ENCODE data around the gene NCKAP5L. TPM values are rescaled to one million over a fixed set of nuclear protein-coding genes. Genes with fewer than 3 reads are reported as not detected.
A peak's percentile ranks its signal among the peaks of the same experiment; 100 is the strongest.

The NCKAP5L gene
- total and polyA plus RNA-seq, 9 of the 15 experiments (the other 6 are each of a cell fraction or from before 2014, with no cell fraction given) = 0.01 to 14.4 (median 3.7) TPM

GRCh38 chr12:49827401-49828099 is 663 bp downstream of the NCKAP5L start (continued):
- TF ChIP-seq ZNF121 (CRISPR knock-in tag; conservative IDR thresholded peaks at IDR 0.05) (no peak), DMBX1 (CRISPR knock-in tag; IDR thresholded peaks at IDR 0.05; ENCODE audit: borderline replicate concordance) (no peak), ZNF12 (CRISPR knock-in tag; IDR thresholded peaks at IDR 0.05) (no peak), ZNF354B (CRISPR knock-in tag; IDR thresholded peaks at IDR 0.05) (no peak), PTRF (tag; IDR thresholded peaks at IDR 0.05) (no peak), NFIC (IDR thresholded peaks at IDR 0.05) (peak; percentile 61), L3MBTL2 (IDR thresholded peaks at IDR 0.05) (0 out of 2 replicates have a peak, but pooled peaks have one; percentile 20), MTA3 (IDR thresholded peaks at IDR 0.05; ENCODE audit: borderline replicate concordance) (peak; percentile 32; the same call in 1 of the 2 replicates), RBM34 (IDR thresholded peaks at IDR 0.05; ENCODE audit: borderline replicate concordance, insufficient read depth, low read length) (no peak), RHOXF2B (CRISPR knock-in tag; conservative IDR thresholded peaks at IDR 0.05) (no peak)
- TF ChIP-seq, protein P1, sequence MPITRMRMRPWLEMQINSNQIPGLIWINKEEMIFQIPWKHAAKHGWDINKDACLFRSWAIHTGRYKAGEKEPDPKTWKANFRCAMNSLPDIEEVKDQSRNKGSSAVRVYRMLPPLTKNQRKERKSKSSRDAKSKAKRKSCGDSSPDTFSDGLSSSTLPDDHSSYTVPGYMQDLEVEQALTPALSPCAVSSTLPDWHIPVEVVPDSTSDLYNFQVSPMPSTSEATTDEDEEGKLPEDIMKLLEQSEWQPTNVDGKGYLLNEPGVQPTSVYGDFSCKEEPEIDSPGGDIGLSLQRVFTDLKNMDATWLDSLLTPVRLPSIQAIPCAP (CRISPR knock-in tag; IDR thresholded peaks at IDR 0.05; ENCODE audit: borderline replicate concordance) = no peak
- TF ChIP-seq, protein P2, sequence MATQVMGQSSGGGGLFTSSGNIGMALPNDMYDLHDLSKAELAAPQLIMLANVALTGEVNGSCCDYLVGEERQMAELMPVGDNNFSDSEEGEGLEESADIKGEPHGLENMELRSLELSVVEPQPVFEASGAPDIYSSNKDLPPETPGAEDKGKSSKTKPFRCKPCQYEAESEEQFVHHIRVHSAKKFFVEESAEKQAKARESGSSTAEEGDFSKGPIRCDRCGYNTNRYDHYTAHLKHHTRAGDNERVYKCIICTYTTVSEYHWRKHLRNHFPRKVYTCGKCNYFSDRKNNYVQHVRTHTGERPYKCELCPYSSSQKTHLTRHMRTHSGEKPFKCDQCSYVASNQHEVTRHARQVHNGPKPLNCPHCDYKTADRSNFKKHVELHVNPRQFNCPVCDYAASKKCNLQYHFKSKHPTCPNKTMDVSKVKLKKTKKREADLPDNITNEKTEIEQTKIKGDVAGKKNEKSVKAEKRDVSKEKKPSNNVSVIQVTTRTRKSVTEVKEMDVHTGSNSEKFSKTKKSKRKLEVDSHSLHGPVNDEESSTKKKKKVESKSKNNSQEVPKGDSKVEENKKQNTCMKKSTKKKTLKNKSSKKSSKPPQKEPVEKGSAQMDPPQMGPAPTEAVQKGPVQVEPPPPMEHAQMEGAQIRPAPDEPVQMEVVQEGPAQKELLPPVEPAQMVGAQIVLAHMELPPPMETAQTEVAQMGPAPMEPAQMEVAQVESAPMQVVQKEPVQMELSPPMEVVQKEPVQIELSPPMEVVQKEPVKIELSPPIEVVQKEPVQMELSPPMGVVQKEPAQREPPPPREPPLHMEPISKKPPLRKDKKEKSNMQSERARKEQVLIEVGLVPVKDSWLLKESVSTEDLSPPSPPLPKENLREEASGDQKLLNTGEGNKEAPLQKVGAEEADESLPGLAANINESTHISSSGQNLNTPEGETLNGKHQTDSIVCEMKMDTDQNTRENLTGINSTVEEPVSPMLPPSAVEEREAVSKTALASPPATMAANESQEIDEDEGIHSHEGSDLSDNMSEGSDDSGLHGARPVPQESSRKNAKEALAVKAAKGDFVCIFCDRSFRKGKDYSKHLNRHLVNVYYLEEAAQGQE (IDR thresholded peaks at IDR 0.05; ENCODE audit: borderline replicate concordance) = 0 out of 2 replicates have a peak, but pooled peaks have one; percentile 3
- TF ChIP-seq, protein P2 (CRISPR knock-in tag; IDR thresholded peaks at IDR 0.05; ENCODE audit: low read depth) = no peak
- TF ChIP-seq, protein P3, sequence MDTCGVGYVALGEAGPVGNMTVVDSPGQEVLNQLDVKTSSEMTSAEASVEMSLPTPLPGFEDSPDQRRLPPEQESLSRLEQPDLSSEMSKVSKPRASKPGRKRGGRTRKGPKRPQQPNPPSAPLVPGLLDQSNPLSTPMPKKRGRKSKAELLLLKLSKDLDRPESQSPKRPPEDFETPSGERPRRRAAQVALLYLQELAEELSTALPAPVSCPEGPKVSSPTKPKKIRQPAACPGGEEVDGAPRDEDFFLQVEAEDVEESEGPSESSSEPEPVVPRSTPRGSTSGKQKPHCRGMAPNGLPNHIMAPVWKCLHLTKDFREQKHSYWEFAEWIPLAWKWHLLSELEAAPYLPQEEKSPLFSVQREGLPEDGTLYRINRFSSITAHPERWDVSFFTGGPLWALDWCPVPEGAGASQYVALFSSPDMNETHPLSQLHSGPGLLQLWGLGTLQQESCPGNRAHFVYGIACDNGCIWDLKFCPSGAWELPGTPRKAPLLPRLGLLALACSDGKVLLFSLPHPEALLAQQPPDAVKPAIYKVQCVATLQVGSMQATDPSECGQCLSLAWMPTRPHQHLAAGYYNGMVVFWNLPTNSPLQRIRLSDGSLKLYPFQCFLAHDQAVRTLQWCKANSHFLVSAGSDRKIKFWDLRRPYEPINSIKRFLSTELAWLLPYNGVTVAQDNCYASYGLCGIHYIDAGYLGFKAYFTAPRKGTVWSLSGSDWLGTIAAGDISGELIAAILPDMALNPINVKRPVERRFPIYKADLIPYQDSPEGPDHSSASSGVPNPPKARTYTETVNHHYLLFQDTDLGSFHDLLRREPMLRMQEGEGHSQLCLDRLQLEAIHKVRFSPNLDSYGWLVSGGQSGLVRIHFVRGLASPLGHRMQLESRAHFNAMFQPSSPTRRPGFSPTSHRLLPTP (IDR thresholded peaks at IDR 0.05; ENCODE audit: borderline replicate concordance, extremely low read depth, insufficient read length) = no peak

Data from K562 (cell line).